A673 (cell line): ENCODE measurements around the gene CYP4F11. TPM values are rescaled to one million over a fixed set of nuclear protein-coding genes. Genes with fewer than 3 reads are reported as not detected.

Experiments used
- BruUV-seq: library from RNA; stranded (reverse); fragments of 400-500 nt; replicated peaks from 2 replicates; lab custom pipeline; 2021; lab: Mats Ljungman, UMichigan
- CTCF ChIA-PET: fragments of 300-600 bp; sonication (Branson Sonifier 250); formaldehyde crosslinking; loops from one replicate; lab custom pipeline; 2022; ENCODE audit warnings: antibody characterized with exemption; lab: Charles Lee
- POLR2A ChIA-PET: fragments of 300-600 bp; sonication (Branson Sonifier 250); formaldehyde crosslinking; loops from one replicate; lab custom pipeline; 2022; ENCODE audit warnings: antibody characterized with exemption; ENCODE audit not compliant: low non-redundant PET; lab: Charles Lee
- DNase-seq: peaks from one replicate; pipeline ENCODE4 v3.0.0-alpha.2; 2015; ENCODE audit warnings: low spot score
- H3K27ac ChIP-seq: fragments of 200-600 bp; sonication (generic); 2 replicates; pipeline ENCODE4 v1.5.1; 2016; ENCODE audit warnings: mixed run types, low read depth, mild to moderate bottlenecking, mixed read lengths, antibody characterized with exemption, low read length; ENCODE audit not compliant: poor library complexity, severe bottlenecking
- H3K27me3 ChIP-seq: fragments of 200-600 bp; sonication (generic); replicated peaks from 2 replicates; pipeline ENCODE4 v1.6.1; 2017; ENCODE audit warnings: mixed run types, low read depth, mild to moderate bottlenecking, mixed read lengths, antibody characterized with exemption, low read length; ENCODE audit not compliant: insufficient read depth, poor library complexity
- H3K36me3 ChIP-seq: fragments of 200-600 bp; sonication (generic); 2 replicates; pipeline ENCODE4 v1.6.1; 2016; ENCODE audit warnings: mixed run types, mild to moderate bottlenecking, mixed read lengths, antibody characterized with exemption, low read length; ENCODE audit not compliant: insufficient read depth, poor library complexity, severe bottlenecking
- H3K4me1 ChIP-seq: fragments of 200-600 bp; sonication (generic); 2 replicates; pipeline ENCODE4 v1.6.1; 2017; ENCODE audit warnings: mixed run types, mild to moderate bottlenecking, mixed read lengths, antibody characterized with exemption, low read length; ENCODE audit not compliant: insufficient read depth, poor library complexity, severe bottlenecking
- H3K4me3 ChIP-seq: fragments of 200-600 bp; sonication (generic); 2 replicates; pipeline ENCODE4 v1.5.1; 2016; ENCODE audit warnings: low read depth, mixed run types, mild to moderate bottlenecking, mixed read lengths, low read length; ENCODE audit not compliant: poor library complexity, severe bottlenecking
- H3K9me3 ChIP-seq: fragments of 200-600 bp; sonication (generic); 2 replicates; pipeline ENCODE4 v1.6.1; 2016; ENCODE audit warnings: mixed run types, low read depth, mild to moderate bottlenecking, mixed read lengths, antibody characterized with exemption, low read length; ENCODE audit not compliant: poor library complexity, severe bottlenecking
- CTCF ChIP-seq: fragments of 300-800, 200-600 bp; sonication (generic); conservative IDR thresholded peaks from 2 replicates; pipeline ENCODE4 v1.5.1; 2017; ENCODE audit warnings: low read depth, mild to moderate bottlenecking, antibody characterized with exemption, low read length, moderate library complexity, mixed read lengths
- EZH2 ChIP-seq: fragments of 200-600 bp; sonication (generic); IDR thresholded peaks from 2 replicates; pipeline ENCODE4 v1.6.1; 2017; ENCODE audit warnings: borderline replicate concordance, low read depth, mild to moderate bottlenecking, mixed read lengths, antibody characterized with exemption, low read length; ENCODE audit not compliant: poor library complexity, severe bottlenecking
- intact Hi-C: fragments of 100-400 bp; cut with micrococcal nuclease; formaldehyde crosslinking; loops from one replicate; pipeline ENCODE4 v1.10.0; 2022; ENCODE audit not compliant: unreplicated experiment
- total RNA-seq: library from RNA; stranded (reverse); gene quantifications from 2 replicates; pipeline ENCODE4 v1.2.3, GENCODE V29; 2021

CYP4F11 gene
- total RNA-seq, 1 experiment from 2014 or later: 0.13 TPM

GRCh38 chr19:15944401-15944800, 10.1 kb upstream of the CYP4F11 start:
- no peak overlapping the region for H3K27ac ChIP-seq
- H3K27me3 ChIP-seq: peaks cover 18% of the 10 kb centered on the region
- no peaks in the 10 kb centered on the region for H3K9me3 ChIP-seq
- H3K4me3 ChIP-seq: no peak overlapping the region
- BruUV-seq: no TSS peak
- no peak for TF ChIP-seq CTCF
- no peak for TF ChIP-seq EZH2
- intact Hi-C loops: no loop called here
- POLR2A ChIA-PET: no interaction called here
- DNase-seq: no peak
- CTCF ChIA-PET: no interaction called here
- no peaks in the 10 kb centered on the region for H3K4me1 ChIP-seq
- no peaks in the 10 kb centered on the region for H3K36me3 ChIP-seq

- intact Hi-C loops: no loop called here
- ChIA-PET CTCF (no interaction called here), POLR2A (no interaction called here)
- H3K27me3 ChIP-seq: peaks cover 8% of the 10 kb centered on the region
- H3K4me3 ChIP-seq: no peak overlapping the region
- no peaks in the 10 kb centered on the region for H3K36me3 ChIP-seq
- no peaks in the 10 kb centered on the region for H3K9me3 ChIP-seq
- no peak for DNase-seq
- no peak for TF ChIP-seq EZH2
- TF ChIP-seq CTCF: no peak
- no peaks in the 10 kb centered on the region for H3K4me1 ChIP-seq
- no peak overlapping the region for H3K27ac ChIP-seq
- no TSS peak for BruUV-seq
Observed at GRCh38 chr19:15937771-15938170, 3.4 kb upstream of the CYP4F11 start.

GRCh38 chr19:15936950-15937349, 2.6 kb upstream of the CYP4F11 start:
- ChIA-PET POLR2A (no interaction called here), CTCF (no interaction called here)
- H3K36me3 ChIP-seq: no peaks in the 10 kb centered on the region
- intact Hi-C loops: no loop called here
- DNase-seq: no peak
- no peaks in the 10 kb centered on the region for H3K9me3 ChIP-seq
- no peaks in the 10 kb centered on the region for H3K4me1 ChIP-seq
- no peak overlapping the region for H3K27ac ChIP-seq
- no peak overlapping the region for H3K4me3 ChIP-seq
- H3K27me3 ChIP-seq: peaks cover 6% of the 10 kb centered on the region
- no peak for TF ChIP-seq CTCF
- no peak for TF ChIP-seq EZH2
- BruUV-seq: no TSS peak
